NCI-H446 (cell line): ENCODE measurements around the gene ZFHX3.

Experiments used
- DNase-seq, 2 experiments: peaks; one replicate each; lab custom pipeline; 2025; lab: John Stamatoyannopoulos, UW

Gene ZFHX3

GRCh38 chr16:72794319-72794718 lies 253.6 kb downstream of the ZFHX3 start:
- DNase-seq, result no peak

DNA sequence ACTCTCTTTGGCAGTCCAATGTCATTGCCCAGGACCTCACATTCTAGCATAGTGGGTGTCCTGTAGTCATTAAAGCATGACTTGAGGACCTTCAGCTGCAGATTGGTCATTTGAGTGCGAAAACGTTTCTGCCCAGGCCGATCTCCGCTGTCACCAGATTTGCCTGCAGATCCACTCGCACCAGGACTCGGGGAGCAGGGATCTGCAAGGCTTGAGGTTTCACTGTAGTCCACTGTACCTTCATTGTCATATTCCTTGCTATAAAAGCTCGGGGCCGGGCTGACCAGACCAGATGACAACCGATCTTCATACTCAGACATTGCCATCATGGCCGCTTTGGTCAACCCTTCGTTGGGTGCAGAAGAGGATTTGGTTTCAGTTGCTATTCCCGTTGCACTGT lies 254.2 kb downstream of the ZFHX3 start:
- no peak for DNase-seq

DNA sequence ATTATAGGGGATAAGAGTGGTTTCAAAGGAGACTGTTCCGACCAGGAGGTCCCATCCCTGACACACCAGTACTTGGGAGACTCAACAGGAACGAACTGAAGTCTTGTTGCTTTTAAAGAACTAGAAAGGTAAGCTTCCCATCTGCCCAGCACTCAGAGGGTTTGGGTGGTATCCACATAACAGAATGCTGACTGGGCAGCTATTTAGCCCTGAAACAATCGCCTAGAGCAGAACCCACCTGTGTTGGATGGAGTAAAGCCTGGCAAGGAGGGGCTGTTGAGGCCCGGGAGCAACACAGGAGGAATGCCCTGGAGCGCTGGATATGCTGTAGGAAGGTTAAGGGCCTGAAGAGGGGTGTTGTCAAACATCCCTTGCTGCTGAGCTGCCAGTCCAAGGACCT lies 254.9 kb downstream of the ZFHX3 start:
- no peak for DNase-seq

DNA sequence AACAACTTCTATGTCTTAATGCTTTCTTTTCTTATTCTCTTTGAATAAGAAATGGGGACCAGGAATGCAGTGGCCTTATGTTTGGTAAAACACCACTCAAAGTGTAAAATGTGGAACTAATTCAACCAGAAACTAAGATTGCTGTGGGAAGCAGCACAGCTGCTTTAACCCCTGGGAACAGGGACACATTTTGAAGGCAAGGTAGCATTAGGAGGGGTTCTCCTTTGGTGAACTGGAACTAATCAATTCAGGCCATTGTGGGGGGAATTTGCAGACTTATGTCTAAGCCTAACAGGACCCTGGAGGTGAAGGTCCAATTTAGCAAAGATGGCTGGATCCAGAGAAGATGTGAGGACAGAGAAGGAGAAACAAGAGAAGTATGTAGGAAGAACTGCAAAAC lies 256.1 kb downstream of the ZFHX3 start:
- no peak for DNase-seq

DNA sequence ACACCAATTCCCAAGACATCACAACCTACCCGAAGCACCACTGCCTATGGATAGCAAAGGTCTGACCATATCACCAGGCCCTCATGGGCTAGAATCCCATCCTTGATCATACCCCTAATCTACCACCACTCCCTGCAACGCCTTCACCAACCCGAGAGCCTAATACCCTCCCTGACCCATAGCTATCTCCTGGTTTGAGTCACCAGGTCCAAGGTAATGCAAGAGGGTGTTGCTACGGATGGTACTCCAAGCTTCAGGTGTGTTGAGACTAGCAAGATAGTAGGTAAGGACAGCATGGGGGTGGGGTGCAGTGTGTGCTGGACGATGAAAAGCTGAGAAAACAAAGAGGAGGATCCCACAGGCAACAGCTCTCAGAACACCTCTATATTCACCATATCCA lies 258.0 kb downstream of the ZFHX3 start:
- DNase-seq, result no peak

DNA sequence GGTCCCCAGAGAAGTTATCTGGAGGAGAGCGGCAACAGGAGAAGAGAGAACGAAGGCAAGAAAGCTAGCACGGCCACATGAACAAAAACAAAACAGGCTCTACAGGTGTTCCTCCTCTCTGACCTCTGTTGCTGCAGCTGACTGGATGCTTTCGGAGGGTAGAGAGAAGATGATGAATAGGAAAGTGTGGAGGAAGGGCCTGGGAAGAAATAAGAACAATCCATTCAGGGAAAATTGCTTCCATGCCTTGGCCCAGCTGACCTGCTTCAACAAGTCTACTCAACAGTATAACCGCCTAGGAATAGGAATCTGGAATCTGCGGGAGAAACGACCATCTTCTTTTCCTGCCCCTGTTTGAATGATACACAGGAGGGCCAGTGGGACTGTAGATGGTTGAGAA lies 258.5 kb downstream of the ZFHX3 start:
- DNase-seq, result no peak

DNA sequence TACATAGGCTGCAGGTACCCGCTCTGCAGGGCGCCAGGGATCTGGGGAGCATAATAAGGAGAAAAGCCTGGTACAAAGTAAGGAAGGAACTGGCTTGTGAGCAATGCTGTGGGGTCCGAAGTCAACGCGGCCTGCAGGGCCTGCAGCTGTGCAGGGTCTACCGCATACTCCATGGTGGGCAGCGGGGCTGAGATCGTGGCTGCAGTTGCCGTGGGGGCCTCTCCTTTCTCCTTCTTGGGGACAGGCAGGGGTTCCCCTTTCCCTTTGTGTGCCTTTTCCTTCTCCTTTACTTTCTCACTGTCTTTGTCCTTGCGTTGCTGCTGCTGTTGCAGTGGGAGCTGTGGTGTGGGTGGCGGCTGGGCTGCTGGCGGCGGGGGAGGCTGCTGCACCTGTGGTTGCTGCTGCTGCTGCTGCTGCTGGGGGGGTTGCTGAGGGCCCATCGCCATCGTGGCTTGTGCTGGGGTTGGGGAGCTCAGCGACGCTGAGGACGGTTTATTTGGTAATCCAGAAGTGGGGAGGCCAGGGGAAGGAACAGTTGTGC lies 259.6 kb downstream of the ZFHX3 start:
- no peak for DNase-seq

DNA sequence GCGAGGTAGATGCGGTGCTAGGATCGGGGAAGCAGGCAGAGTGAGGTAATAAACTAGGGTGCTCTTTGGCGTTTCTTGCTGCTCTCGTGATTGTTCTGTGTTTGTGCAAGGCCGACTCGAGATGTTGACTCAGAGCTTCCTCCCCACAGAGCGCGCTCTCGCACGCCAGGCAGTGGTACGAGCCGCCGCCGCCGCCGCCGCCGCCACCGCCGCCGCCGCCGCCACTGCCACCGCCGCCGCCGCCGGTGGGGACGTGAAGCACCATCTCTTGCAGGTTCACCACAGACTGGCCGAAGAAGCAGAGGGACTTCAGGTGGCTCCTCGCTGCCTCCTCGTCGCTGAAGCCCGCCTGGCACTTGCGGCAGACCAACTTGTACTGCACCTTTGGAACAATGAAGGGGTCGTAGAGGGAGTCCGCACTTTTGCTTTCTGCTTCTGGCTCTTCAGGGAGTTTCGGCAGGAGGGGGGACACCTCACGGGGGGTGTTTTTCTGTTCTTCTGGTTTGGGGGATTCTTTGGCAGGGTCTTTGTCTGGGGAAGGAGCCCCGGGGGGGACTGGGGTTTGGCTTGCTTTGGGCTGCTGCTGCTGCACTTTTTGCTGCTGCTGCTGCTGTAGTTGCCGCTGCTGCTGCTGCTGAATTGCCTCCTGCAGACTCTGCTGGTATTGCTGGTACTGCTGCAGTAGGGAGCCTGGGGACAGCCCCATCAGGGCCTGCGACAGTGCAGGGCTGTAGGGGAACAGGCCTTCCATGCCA lies 260.2 kb downstream of the ZFHX3 start:
- no peak for DNase-seq

GRCh38 chr16:72787130-72787513 lies 260.8 kb downstream of the ZFHX3 start:
- no peak for DNase-seq

DNA sequence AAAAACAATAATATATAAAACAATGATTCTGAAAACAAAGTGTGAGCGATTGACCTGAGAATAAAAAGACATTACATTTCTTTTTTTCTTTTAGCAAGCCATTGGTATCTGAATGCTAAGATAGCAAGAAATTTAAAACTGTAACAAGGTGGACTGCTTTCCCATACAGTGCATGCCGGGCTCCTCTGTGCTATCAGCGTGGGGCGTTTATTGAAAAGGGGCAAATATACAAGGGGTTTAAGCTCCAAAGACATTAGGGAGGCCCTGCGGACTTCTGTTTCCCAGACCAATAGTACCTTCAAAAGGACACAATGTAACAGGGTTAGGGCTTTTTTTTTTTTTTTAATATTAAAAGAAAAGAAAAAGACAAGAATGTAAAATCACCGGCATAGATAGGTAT lies 261.3 kb downstream of the ZFHX3 start:
- no peak for DNase-seq

DNA sequence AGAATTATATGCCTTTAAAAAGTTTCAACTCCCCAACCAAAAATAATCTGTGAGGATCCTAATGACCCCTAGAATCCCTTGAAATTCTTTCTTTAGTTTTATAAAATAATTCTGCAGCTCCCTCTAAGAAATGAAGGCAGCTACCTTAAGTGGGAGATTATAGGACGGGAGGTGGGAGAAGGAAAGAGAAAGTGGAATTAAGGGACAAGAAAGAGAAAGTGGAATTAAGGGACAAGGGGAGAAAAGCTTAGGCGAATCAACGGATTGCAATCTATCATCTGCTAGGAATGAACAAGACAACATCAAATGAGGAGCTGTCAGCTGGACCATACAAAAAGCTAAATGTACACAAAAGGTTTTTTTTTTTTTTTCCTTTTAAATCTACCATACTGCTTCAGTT lies 262.0 kb downstream of the ZFHX3 start:
- DNase-seq, result no peak

GRCh38 chr16:72785171-72785570 lies 262.8 kb downstream of the ZFHX3 start:
- no peak for DNase-seq

- DNase-seq, result no peak
Observed at GRCh38 chr16:72783716-72784318, 264.1 kb downstream of the ZFHX3 start.

GRCh38 chr16:72769876-72770275 lies 278.1 kb downstream of the ZFHX3 start:
- DNase-seq, result no peak

- DNase-seq, result no peak
Observed at GRCh38 chr16:72768591-72768990, 279.3 kb downstream of the ZFHX3 start.

DNA sequence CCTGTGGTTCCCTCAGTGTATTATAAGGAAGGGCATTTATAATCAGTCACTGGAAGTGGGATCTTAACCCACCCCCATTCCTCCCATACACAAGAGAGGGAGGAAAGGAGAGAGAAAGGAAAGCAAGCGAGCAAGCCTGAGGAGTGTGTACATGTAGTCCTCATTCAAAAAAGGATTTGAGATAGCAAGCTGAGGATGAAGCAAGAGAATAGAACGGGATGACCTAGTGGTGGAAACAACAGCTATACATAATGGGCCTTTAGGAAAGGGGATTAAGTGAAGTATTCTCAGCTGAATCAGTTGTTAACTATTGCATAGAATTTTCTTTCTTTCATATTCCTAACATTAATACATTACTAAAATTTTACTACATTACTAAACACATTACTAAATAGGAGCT lies 281.4 kb downstream of the ZFHX3 start:
- DNase-seq, result no peak

DNA sequence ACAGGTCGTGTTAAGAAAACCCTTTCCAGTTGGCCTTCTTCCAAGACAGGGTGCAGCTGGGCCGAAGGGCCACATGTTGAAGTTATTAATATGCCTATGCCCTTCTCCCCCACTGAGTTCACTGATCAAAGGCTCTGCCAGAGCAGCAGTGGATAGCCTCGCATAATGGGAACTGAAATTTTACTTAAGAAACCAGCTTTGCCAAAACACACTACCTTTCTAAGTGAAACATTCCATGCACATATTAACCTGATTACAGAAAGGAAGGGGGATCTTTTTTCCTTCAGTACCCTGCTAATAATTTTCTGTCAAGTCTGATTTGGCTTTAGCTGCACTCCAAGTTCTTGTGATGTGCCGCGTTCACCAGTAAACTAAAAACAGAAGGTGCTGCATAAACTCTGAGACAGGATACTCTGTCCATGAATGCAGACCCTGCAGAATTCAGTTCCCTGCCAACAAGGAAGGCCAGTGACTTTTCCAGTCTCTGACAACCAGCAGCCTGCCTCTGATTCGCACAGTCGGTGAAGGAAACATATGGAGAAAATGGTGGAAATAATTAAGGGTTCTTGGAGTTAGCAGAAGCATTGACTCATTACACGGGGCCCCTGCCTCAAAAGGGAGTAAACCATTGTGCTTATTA lies 283.8 kb downstream of the ZFHX3 start:
- peak in 1 of 2 experiments; percentile 26 for DNase-seq

DNA sequence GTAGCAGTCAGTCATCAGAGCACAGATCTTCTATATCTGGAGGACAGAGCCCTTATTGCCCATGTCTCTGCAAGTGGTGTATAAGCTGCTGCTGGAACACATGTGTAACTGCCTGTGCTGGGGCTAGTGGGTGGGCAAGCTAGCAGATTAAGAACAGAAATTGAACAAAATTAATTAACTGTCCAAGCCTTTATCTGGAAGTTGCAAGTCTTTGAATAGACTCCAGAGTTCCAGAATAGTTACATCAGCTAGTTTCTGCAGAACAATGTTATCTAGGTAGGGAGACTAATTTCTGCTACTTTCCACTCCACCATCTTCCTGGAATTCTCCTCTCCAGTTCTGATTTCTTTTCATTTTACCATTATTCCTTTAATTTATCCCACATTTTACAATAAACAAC lies 287.3 kb downstream of the ZFHX3 start:
- DNase-seq, result no peak

- DNase-seq, result peak in 1 of 2 experiments; percentile 9
Observed at GRCh38 chr16:72753881-72754280, 294.0 kb downstream of the ZFHX3 start.

GRCh38 chr16:72752004-72752695 lies 295.8 kb downstream of the ZFHX3 start:
- no peak for DNase-seq

- DNase-seq, result no peak
Observed at GRCh38 chr16:72751076-72751475, 296.9 kb downstream of the ZFHX3 start.

GRCh38 chr16:72749091-72749490 lies 298.8 kb downstream of the ZFHX3 start:
- no peak for DNase-seq
